Measurements from ENCODE around the gene KANSL1.

KANSL1 gene

GRCh38 chr17:46003907-46004748, 189.1 kb downstream of the KANSL1 start:
- no peak for TF ChIP-seq CTCF (IDR thresholded peaks at IDR 0.05; ENCODE audit: insufficient read depth, low read depth, low read length, missing control alignments)
- DNase-seq (ENCODE audit: low read depth), result no peak
- no peak overlapping the region for H3K4me3 ChIP-seq (ENCODE audit: low read length)

GRCh38 chr17:46002973-46003316, 190.3 kb downstream of the KANSL1 start:
- TF ChIP-seq CTCF (IDR thresholded peaks at IDR 0.05; ENCODE audit: insufficient read depth, low read depth, low read length, missing control alignments), result no peak
- no peak overlapping the region for H3K4me3 ChIP-seq (ENCODE audit: low read length)
- DNase-seq (ENCODE audit: low read depth), result no peak

GRCh38 chr17:46002311-46002972, 190.8 kb downstream of the KANSL1 start:
- H3K4me3 ChIP-seq (ENCODE audit: low read length), result no peak overlapping the region
- TF ChIP-seq CTCF (IDR thresholded peaks at IDR 0.05; ENCODE audit: insufficient read depth, low read depth, low read length, missing control alignments), result peak; percentile 87
- DNase-seq (ENCODE audit: low read depth), result peak; percentile 62

- no peak for TF ChIP-seq CTCF (IDR thresholded peaks at IDR 0.05; ENCODE audit: insufficient read depth, low read depth, low read length, missing control alignments)
- no peak overlapping the region for H3K4me3 ChIP-seq (ENCODE audit: low read length)
- DNase-seq (ENCODE audit: low read depth), result no peak
Observed at GRCh38 chr17:46001390-46002310, 191.6 kb downstream of the KANSL1 start.

- H3K4me3 ChIP-seq (ENCODE audit: low read length), result no peak overlapping the region
- no peak for TF ChIP-seq CTCF (IDR thresholded peaks at IDR 0.05; ENCODE audit: insufficient read depth, low read depth, low read length, missing control alignments)
- no peak for DNase-seq (ENCODE audit: low read depth)
Observed at GRCh38 chr17:46000757-46001156, 192.5 kb downstream of the KANSL1 start.

- DNase-seq (ENCODE audit: low read depth), result no peak
- H3K4me3 ChIP-seq (ENCODE audit: low read length), result no peak overlapping the region
- no peak for TF ChIP-seq CTCF (IDR thresholded peaks at IDR 0.05; ENCODE audit: insufficient read depth, low read depth, low read length, missing control alignments)
Observed at GRCh38 chr17:46000292-46000691, 192.9 kb downstream of the KANSL1 start.
